Measurements from ENCODE around the gene TBL3.

The TBL3 gene

GRCh38 chr16:2023092-2024031 lies 51.5 kb downstream of the TBL3 start:
- FAIRE-seq, result no peak

GRCh38 chr16:2024032-2024420 lies 52.2 kb downstream of the TBL3 start:
- no peak for FAIRE-seq

DNA sequence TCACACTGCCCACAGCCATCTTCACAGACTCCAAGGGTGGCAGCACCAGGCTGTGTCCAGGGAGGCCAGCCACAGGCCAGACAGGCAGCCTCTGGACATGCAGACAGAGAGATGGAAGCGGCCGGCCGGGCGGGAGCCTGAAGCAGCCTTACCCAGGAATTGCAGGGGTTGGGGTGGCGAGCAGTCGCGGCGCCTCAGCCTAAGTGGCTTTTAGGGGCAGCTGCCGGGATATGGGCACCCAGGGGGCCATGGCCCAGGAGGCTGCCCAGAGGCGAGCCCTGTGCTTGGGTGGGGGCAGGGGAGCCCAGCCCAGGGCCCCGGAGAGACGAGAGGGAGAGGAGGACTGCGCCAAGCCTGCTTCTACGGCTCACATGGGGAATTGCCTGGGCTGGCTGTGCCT lies 53.4 kb downstream of the TBL3 start:
- FAIRE-seq, result no peak

- no peak for FAIRE-seq
These were observed 54.1 kb downstream of the TBL3 start for GRCh38 chr16:2025878-2026460.

- FAIRE-seq, result no peak
These were observed 54.7 kb downstream of the TBL3 start, which contains the start of gene NHERF2 for GRCh38 chr16:2026461-2027023. NHERF2 (plus strand) TSS chr16:2026902; CDS start chr16:2027006, 104 bp downstream.

DNA sequence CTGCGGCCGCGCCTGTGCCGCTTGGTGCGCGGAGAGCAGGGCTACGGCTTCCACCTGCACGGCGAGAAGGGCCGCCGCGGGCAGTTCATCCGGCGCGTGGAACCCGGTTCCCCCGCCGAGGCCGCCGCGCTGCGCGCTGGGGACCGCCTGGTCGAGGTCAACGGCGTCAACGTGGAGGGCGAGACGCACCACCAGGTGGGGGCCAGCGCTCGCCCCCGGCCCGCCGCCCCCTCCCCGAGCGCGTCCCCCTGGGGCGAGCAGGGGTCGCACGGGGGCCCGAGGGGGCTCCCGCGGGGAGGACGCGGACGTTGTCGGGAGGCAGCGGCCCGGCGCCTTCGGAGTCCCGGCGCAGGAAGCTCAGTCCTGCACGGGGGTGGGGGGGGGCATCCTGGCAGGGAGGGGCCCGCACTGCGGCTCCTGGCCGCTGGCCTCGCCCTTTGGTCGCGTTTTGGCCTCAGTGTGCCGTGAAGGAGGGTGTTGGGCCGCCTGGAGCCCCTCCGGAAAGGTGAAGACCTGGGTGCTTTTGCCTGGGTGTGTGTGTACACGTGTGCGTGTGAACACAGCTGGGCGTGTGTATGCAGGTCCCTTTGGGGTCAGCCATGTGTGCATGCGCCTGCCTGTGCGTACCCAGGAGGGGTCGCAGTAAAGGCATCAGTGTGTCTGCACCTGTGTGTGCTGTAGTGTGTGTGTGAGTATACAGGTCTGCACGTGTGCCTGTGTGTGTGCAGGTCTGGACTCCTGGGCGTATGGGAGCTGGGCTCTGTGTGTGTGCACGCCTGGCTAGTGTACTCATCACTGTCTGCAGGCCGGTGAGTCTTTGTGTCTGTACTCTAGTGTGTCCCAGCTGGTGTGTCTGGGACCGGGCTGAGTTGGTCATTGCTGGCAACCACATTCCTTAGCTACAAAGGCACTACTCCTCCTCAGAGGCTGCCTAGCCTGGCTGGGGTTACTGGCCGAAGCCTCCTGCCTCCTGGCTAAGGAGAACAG lies 55.5 kb downstream of the TBL3 start:
- no peak for FAIRE-seq

DNA sequence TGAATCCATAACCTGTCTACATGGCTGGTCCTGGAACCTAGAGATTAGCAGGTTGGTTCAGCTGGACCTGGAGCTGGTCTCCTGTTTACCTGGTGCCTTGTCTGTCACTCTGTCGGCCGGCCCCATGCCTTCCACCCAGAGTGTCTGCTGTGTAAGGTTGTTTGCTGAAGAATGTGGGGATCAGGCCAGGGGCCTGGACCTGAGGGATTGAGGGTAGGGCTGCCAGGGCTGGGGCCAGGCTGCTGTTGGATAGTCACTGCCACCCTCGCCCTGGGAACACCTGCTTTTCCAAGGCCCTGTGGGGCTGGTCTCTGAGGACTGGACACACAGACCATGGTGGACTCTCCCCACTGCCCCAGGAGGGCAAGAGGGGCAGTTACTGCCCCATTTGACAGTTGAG lies 56.3 kb downstream of the TBL3 start:
- no peak for FAIRE-seq

DNA sequence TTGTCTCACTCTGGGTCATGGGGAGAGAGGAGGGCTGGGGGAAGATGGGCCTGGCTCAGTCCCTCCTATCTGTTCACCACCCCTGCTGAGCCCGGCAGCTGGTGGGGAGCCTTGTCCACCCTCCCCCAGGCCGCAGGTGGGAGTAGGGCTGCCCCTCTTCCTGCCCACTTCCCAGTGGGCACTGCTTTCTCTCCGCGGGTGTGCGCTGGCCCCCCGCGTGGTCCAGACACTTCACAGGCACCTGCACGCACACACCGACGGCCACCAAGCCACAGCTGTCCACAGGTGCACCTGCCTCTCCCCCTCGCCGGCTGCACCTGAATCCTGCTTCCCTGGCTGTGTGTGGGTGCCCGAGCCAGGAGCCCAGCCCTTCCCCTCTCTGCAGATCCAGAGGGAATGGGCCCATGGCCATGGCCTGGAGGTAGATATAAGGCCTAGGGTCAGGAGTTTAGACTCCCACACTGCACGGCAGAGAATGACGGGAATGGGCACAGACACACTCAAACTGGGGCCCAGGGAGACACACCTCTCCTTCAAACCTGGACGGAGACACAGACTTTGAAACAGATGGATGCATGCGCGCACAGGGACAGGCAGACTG lies 56.9 kb downstream of the TBL3 start:
- no peak for FAIRE-seq

GRCh38 chr16:2029350-2029749 lies 57.5 kb downstream of the TBL3 start:
- FAIRE-seq, result no peak

GRCh38 chr16:2030036-2030435 lies 58.2 kb downstream of the TBL3 start:
- no peak for FAIRE-seq

DNA sequence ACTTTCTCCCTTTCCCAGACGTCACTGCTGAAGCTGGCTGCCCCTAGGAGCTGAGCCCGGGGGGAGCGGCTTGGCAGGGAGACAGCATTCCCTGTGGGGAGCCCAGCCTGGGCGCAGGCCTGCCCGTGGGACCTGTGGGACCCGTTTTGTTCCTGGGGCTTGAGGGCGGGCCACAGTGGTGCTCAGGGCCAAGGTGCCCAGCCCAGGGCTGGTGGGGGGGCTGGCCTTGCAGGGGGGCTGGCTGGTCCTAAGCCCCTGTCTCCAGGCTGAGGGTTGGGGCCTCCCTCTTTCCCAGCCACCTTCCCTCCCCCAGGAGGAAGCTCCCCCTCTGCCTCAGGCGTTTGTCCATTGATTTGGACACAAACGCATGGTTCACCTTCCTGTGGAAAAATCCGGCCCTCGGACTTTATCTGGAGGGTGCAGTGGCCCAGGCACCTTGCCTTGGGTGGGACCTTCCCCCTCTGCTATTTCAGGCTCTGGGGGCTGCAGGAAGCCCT lies 59.3 kb downstream of the TBL3 start:
- no peak for FAIRE-seq

Data from islet of Langerhans (tissue), 1 donor.